HepG2 (cell line): ENCODE measurements around the gene CDK13. TPM values are rescaled to one million over a fixed set of nuclear protein-coding genes. Genes with fewer than 3 reads are reported as not detected.

ENCODE experiments used
- ATAC-seq: fragments of 200-7000 bp; cut with Tn5 transposase; 3 replicates; pipeline ENCODE4 v1.9.1; 2020; ENCODE audit warnings: mild to moderate bottlenecking, moderate library complexity
- BruUV-seq: library from RNA; stranded (reverse); fragments of 400-500 nt; replicated peaks from 2 replicates; lab custom pipeline; 2021; lab: Mats Ljungman, UMichigan
- CTCF ChIA-PET: fragments of 300-600 bp; formaldehyde crosslinking; extraction: SDS; loops from one replicate; lab custom pipeline; 2021; ENCODE audit warnings: low total read pairs, inconsistent platforms, low intra/inter-chr PET ratio; lab: Yijun Ruan, JAX
- POLR2A ChIA-PET: fragments of 350-600 bp; sonication (Branson Sonifier 250); formaldehyde crosslinking; loops from one replicate; lab custom pipeline; 2020; ENCODE audit warnings: antibody characterized with exemption, inconsistent platforms; lab: Yijun Ruan, JAX
- DNase-seq: peaks from one replicate; pipeline ENCODE4 v3.0.0-alpha.2; 2015; ENCODE audit warnings: low spot score
- FAIRE-seq: peaks from 3 replicates; lab custom pipeline; 2011; peaks lifted over from hg19 to GRCh38; lab: Jason Lieb, UNC
- H2AFZ ChIP-seq: one replicate; pipeline ENCODE4 v1.6.1; 2011; ENCODE audit warnings: low read length, inconsistent platforms
- H3K27ac ChIP-seq: fragments of 300-600 bp; 3 replicates; pipeline ENCODE4 v1.8.0; 2011; ENCODE audit warnings: mixed run types, mild to moderate bottlenecking, mixed read lengths, low read length, inconsistent platforms; ENCODE audit not compliant: insufficient read depth; ENCODE audit errors: extremely low read length
- H3K27me3 ChIP-seq, 2 experiments: fragments of 200-600 bp in 1 of 2; 2 replicates in 1 of 2; 3 replicates in 1 of 2; pipeline versions ENCODE4 v1.6.0 to v1.8.0; 2011; ENCODE audit warnings: low read length in 2 of 2, mild to moderate bottlenecking in 2 of 2, moderate library complexity in 2 of 2, inconsistent platforms in 1 of 2; ENCODE audit not compliant: insufficient read depth in 2 of 2, control insufficient read depth in 1 of 2
- H3K36me3 ChIP-seq, 2 experiments: fragments of 200-600 bp in 1 of 2; replicated peaks in 1 of 2; 2 replicates in 1 of 2; 3 replicates in 1 of 2; pipeline versions ENCODE4 v1.5.1 to v1.8.0; 2011; ENCODE audit warnings: low read length in 2 of 2, inconsistent platforms in 1 of 2; ENCODE audit not compliant: insufficient read depth in 2 of 2, control insufficient read depth in 1 of 2
- H3K4me1 ChIP-seq: 2 replicates; pipeline ENCODE4 v1.5.1; 2012; ENCODE audit warnings: low read length, inconsistent platforms; ENCODE audit not compliant: insufficient read depth
- H3K4me2 ChIP-seq: 2 replicates; pipeline ENCODE4 v1.6.0; 2011; ENCODE audit warnings: low read depth, low read length, inconsistent platforms
- H3K4me3 ChIP-seq, 3 experiments: fragments of 200-600 bp in 1 of 3; sonication (generic), shearing (Covaris generic) in 1 of 3; replicated peaks in 1 of 3; 2 replicates each; pipeline ENCODE4 v1.5.1; 2011 to 2016; ENCODE audit warnings: low read length in 3 of 3, inconsistent platforms in 2 of 3, low read depth in 2 of 3, mild to moderate bottlenecking in 2 of 3, control low read depth in 1 of 3, mixed read lengths in 1 of 3; ENCODE audit not compliant: insufficient read depth in 1 of 3
- H3K79me2 ChIP-seq: one replicate; pipeline ENCODE4 v1.6.1; 2011; ENCODE audit warnings: low read length, inconsistent platforms; ENCODE audit not compliant: insufficient read depth
- H3K9ac ChIP-seq: 2 replicates; pipeline ENCODE4 v1.6.0; 2011; ENCODE audit warnings: mild to moderate bottlenecking, low read depth, low read length, inconsistent platforms; ENCODE audit not compliant: insufficient read depth
- H3K9me3 ChIP-seq: 2 replicates; pipeline ENCODE4 v1.5.1; 2012; ENCODE audit warnings: mild to moderate bottlenecking, low read length
- H4K20me1 ChIP-seq: 2 replicates; pipeline ENCODE4 v1.6.0; 2011; ENCODE audit warnings: inconsistent platforms, mild to moderate bottlenecking, low read length, moderate library complexity; ENCODE audit not compliant: insufficient read depth
- ZMYM2 ChIP-seq: sonication (generic); formaldehyde crosslinking; IDR thresholded peaks from 2 replicates; pipeline ENCODE4 v1.8.0; 2022; ENCODE audit warnings: mild to moderate bottlenecking, missing genetic modification reagents
- ZNF281 ChIP-seq: sonication (generic); formaldehyde crosslinking; IDR thresholded peaks from 2 replicates; pipeline ENCODE4 v1.4.0; 2020; ENCODE audit warnings: missing genetic modification reagents, borderline replicate concordance
- WGBS: methylation state at CpG from one replicate; pipeline ENCODE4 v1.1.6; 2017; ENCODE audit warnings: low lambda C conversion rate; 5-methylcytosine and 5-hydroxymethylcytosine counted together
- in situ Hi-C: cut with HindIII; loops from 2 replicates; pipeline ENCODE4 v1.10.0; 2017; ENCODE audit warnings: low pct_unique_long_range_greater_than_20kb; ENCODE audit not compliant: extremely low pct_ligation_motif_present
- intact Hi-C: fragments of 100-400 bp; cut with micrococcal nuclease; formaldehyde crosslinking; loops from one replicate; pipeline ENCODE4 v1.10.0; 2022; ENCODE audit not compliant: unreplicated experiment
- polyA plus RNA-seq, 8 experiments: library from polyadenylated mRNA; depleted of rRNA in 3 of 8; stranded (reverse) in 7 of 8; unstranded in 1 of 8; fragments of >200 nt; fragmentation: Illumina TruSeq in 4 of 8; extraction: Trizol in 4 of 8; gene quantifications; 2 replicates each; pipeline versions ENCODE4 v1.2.1 to v1.2.3, GENCODE V29; 2011 to 2016; ENCODE audit warnings: low read depth in 4 of 8, missing spikeins in 1 of 8, mixed read lengths in 1 of 8; ENCODE audit not compliant: insufficient read depth in 1 of 8
- total RNA-seq, 5 experiments: library from RNA; depleted of rRNA; stranded (reverse); fragments of >200 nt; fragmentation: Illumina TruSeq; extraction: Trizol; gene quantifications; 2 replicates each; pipeline ENCODE4 v1.2.3, GENCODE V29; 2016; ENCODE audit warnings: low read depth in 1 of 5
- TF ChIP-seq, protein P1 (sequence below): sonication (generic); formaldehyde crosslinking; IDR thresholded peaks from 2 replicates; pipeline ENCODE4 v1.4.0; 2020; ENCODE audit warnings: mild to moderate bottlenecking, low read depth, missing genetic modification reagents
- TF ChIP-seq, protein P2 (sequence below): IDR thresholded peaks from 2 replicates; pipeline ENCODE4 v1.6.1; 2016; ENCODE audit warnings: mild to moderate bottlenecking, missing biosample characterization, missing genetic modification reagents

CDK13 gene
- total and polyA plus RNA-seq, 2 of the 13 experiments (the other 11 are each of a cell fraction or from before 2014, with no cell fraction given), result 21.0 to 40.9 TPM

- TF ChIP-seq, protein P1, sequence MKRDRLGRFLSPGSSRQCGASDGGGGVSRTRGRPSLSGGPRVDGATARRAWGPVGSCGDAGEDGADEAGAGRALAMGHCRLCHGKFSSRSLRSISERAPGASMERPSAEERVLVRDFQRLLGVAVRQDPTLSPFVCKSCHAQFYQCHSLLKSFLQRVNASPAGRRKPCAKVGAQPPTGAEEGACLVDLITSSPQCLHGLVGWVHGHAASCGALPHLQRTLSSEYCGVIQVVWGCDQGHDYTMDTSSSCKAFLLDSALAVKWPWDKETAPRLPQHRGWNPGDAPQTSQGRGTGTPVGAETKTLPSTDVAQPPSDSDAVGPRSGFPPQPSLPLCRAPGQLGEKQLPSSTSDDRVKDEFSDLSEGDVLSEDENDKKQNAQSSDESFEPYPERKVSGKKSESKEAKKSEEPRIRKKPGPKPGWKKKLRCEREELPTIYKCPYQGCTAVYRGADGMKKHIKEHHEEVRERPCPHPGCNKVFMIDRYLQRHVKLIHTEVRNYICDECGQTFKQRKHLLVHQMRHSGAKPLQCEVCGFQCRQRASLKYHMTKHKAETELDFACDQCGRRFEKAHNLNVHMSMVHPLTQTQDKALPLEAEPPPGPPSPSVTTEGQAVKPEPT (CRISPR knock-in tag), result no peak
- TF ChIP-seq ZMYM2 (CRISPR knock-in tag) (no peak), ZNF281 (CRISPR knock-in tag) (no peak)
- TF ChIP-seq, protein P2, sequence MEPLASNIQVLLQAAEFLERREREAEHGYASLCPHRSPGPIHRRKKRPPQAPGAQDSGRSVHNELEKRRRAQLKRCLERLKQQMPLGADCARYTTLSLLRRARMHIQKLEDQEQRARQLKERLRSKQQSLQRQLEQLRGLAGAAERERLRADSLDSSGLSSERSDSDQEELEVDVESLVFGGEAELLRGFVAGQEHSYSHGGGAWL (CRISPR knock-in tag), result no peak
- TF ChIP-seq, all 625 proteins: peak for 0
- in situ Hi-C loops (no loop called here), intact Hi-C loops (no loop called here)
- DNase-seq (no peak), FAIRE-seq (no peak), ATAC-seq (no peak)
- no TSS peak for BruUV-seq
- H3K36me3 ChIP-seq, result peaks cover 0 to 9% of the 10 kb centered on the region in 2 experiments; a peak in 2 of 5 replicates
- H3K4me2 ChIP-seq, result no peak overlapping the region
- H3K9me3 ChIP-seq, result no peaks in the 10 kb centered on the region
- H3K4me3 ChIP-seq, result no peak overlapping the region
- no peaks in the 10 kb centered on the region for H3K4me1 ChIP-seq
- 100% methylated on average over 1 of the region's 1 CpG for WGBS
- H2AFZ ChIP-seq, result no peak overlapping the region
- no peak overlapping the region for H3K27ac ChIP-seq
- no peaks in the 10 kb centered on the region for H3K27me3 ChIP-seq
- ChIA-PET POLR2A (no interaction called here), CTCF (no interaction called here)
- no peak overlapping the region for H3K9ac ChIP-seq
- peaks cover 2% of the 10 kb centered on the region; the same call in 1 of the 2 replicates for H4K20me1 ChIP-seq
- no peaks in the 10 kb centered on the region for H3K79me2 ChIP-seq
Observed at GRCh38 chr7:40033826-40034225, 83.8 kb downstream of the CDK13 start.
